Epithelial cell of proximal tubule (primary cell): ENCODE measurements around the gene SIN3B. TPM values are rescaled to one million over a fixed set of nuclear protein-coding genes. Genes with fewer than 3 reads are reported as not detected.
A peak's percentile ranks its signal among the peaks of the same experiment; 100 is the strongest.

Experiments
- DNase-seq: peaks from one replicate; pipeline ENCODE4 v3.0.0-alpha.2; 2011; ENCODE audit warnings: low read depth
- H3K4me3 ChIP-seq: 2 replicates; pipeline ENCODE4 v1.5.1; 2011; ENCODE audit warnings: low read depth, mild to moderate bottlenecking, low read length
- total RNA-seq: library from RNA; depleted of rRNA; stranded (reverse); fragments of >200 nt; gene quantifications from 2 replicates; pipeline ENCODE4 v1.2.3, GENCODE V29; 2015
- TF ChIP-seq, protein P1 (sequence below): conservative IDR thresholded peaks from 2 replicates; pipeline ENCODE4 v1.5.1; 2012; ENCODE audit warnings: low read depth, mild to moderate bottlenecking, low read length

The SIN3B gene
- total RNA-seq, result 20.4 and 24.8 TPM in 2 replicates

GRCh38 chr19:16829010-16829821 lies at the start of gene SIN3B:
TSS of gene SIN3B (plus strand) at chr19:16829398. CDS start at chr19:16829421, 23 bp downstream.
- peak within 1 kb of the TSS; percentile 96 for H3K4me3 ChIP-seq
- peak; percentile 36 for DNase-seq
- TF ChIP-seq, protein P1, sequence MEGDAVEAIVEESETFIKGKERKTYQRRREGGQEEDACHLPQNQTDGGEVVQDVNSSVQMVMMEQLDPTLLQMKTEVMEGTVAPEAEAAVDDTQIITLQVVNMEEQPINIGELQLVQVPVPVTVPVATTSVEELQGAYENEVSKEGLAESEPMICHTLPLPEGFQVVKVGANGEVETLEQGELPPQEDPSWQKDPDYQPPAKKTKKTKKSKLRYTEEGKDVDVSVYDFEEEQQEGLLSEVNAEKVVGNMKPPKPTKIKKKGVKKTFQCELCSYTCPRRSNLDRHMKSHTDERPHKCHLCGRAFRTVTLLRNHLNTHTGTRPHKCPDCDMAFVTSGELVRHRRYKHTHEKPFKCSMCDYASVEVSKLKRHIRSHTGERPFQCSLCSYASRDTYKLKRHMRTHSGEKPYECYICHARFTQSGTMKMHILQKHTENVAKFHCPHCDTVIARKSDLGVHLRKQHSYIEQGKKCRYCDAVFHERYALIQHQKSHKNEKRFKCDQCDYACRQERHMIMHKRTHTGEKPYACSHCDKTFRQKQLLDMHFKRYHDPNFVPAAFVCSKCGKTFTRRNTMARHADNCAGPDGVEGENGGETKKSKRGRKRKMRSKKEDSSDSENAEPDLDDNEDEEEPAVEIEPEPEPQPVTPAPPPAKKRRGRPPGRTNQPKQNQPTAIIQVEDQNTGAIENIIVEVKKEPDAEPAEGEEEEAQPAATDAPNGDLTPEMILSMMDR, result no peak

DNA sequence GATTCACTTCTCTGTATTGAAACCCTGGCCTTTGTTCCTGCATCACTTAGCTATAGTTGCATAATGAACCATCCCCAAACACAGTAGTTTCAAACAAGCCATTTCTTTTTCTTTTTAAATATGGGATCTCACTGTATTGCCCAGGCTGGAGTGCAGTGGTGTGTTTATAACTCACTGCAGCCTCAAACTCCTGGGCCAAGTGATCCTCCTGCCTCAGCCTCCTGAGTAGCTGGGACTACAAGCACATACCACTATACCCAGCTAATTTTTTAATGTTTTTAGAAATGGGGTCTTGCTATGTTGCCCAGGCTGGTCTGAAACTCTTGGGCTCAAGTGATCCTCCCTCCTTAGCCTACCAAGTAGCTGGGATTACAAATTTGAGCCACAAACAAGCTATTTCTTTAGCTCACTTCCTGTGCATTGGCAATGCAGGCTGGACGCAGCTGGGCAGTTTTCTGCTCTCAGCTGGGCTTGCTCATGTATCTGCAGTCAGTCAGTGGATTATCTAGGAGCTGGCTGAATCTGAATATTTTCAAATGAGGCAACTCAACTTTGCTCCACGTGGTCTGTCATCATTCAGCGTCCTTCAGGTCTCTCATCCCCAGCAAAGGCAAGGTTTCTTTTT lies 49.5 kb upstream of the SIN3B start:
- DNase-seq, result no peak
- no peak overlapping the region for H3K4me3 ChIP-seq
- TF ChIP-seq, protein P1, result no peak

- DNase-seq, result no peak
- TF ChIP-seq, protein P1, result no peak
- no peak overlapping the region for H3K4me3 ChIP-seq
Observed at GRCh38 chr19:16782719-16783118, 46.5 kb upstream of the SIN3B start.

DNA sequence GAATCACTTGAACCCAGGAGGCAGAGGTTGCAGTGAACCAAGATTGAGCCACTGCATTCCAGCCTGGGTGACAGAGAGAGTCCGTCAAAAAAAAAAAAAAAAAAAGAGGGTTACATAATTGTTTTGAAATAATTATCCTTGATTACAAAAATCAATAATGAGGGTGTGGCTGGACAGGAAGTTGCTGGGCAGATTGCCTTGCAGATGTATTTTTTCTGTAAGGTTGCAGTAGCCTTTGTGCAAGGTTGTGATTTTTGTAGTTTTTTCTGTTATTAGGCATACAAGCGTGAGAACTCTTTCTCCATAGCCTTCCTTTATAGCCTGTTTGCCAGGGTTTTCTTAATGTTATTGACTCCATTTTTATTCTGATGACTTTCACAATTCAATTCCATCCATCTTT lies 40.7 kb upstream of the SIN3B start:
- no peak for DNase-seq
- TF ChIP-seq, protein P1, result no peak
- no peak overlapping the region for H3K4me3 ChIP-seq

DNA sequence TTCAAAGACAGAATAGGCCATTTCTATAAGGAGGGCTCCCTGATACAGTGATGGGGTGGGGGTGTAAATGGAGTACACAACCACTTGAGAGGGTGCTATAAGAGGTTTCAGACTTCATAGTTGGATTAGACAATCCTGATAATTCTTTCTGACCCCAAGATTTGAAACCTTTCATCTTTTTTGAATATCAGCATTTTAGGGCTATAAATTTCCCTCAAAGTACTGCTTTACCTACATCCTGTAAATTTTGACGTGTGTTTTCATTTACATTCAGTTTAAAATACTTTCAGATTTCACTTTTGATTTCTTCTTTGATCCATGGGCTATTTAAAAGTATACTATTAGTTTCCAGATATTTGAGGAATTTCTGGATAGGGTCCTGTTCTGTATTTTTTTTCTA lies 40.0 kb upstream of the SIN3B start:
- DNase-seq, result no peak
- no peak overlapping the region for H3K4me3 ChIP-seq
- TF ChIP-seq, protein P1, result no peak

GRCh38 chr19:16790051-16790450 lies 39.1 kb upstream of the SIN3B start:
- DNase-seq, result no peak
- TF ChIP-seq, protein P1, result no peak
- H3K4me3 ChIP-seq, result no peak overlapping the region
